Fibroblast of upper back skin (primary cell): ENCODE results near the gene LITAF.
A peak's percentile ranks its signal among the peaks of the same experiment; 100 is the strongest.

ENCODE experiments used
- DNase-seq: peaks from one replicate; pipeline ENCODE4 v3.0.0-alpha.2; 2013

LITAF gene

DNA sequence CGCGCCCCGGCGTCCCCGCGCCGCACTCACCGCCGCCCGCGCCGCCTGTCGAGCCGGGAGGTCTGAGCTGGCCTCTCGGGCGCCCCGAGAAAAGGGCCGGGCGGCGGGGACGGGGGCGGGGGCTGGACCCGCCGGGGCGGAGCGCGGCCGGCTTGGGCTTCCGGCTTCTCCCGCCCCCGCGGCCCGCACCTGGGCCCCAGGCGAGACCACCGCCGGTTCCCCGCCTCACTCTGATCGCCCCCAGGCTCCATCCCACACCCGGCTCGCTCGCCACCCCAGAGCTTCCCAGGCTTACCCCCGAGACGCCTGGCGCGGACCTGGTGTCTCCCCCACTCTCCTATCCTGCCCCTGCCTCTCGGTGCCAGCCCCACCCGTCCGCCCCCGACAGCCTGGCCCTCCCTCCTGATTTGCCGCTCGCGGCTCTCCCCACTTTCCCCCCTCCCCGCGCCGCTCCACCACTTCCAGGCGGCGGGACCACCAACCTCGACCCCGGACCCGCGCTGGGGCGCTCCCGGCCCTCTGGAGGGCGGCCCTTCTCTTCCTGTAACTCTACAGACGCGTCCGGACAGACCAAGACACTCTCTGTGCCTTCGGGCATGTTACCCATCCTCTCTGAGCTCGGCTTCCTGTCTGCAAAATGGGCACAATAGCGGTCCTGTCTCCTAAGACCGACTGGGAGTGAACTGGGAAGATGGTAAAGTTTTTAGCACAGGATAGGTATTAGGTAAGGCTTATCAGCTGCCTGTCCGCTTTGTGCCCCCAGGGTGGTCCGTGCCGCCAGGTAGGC lies at the start of gene LITAF:
Gene LITAF (minus strand): TSS at position 64 of the 787 bp plus-strand sequence. CDS start 30,189 bp downstream, outside the sequence.
- peak; percentile 37 for DNase-seq

- no peak for DNase-seq
Measured at GRCh38 chr16:11636172-11636721, 49.5 kb upstream of the LITAF start.

DNA sequence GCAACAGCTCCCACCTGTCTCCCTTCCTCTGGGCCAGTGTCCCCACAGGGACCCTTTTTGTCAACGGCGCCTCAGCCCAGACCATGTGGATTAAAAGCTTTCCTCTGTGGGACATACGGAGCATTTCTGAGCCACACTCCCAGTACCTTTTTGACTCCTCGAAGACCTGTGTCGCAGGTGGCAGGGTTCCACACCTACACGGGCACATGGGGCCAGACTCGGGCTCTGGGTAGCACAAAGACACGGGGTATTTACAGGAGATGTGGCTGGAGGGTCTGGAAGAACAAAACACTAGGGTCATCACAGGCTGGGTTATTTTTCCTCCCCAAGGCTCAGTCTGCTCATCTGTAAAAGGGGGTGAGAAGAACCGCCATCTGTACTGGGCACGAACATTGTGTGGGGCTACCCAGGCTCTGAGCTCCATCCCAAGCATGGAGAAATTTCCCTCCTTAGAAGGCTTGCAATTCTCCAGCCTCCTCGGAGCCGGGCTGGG lies 49.0 kb upstream of the LITAF start:
- DNase-seq = no peak

GRCh38 chr16:11635113-11635652 lies 48.5 kb upstream of the LITAF start:
- DNase-seq = no peak

DNA sequence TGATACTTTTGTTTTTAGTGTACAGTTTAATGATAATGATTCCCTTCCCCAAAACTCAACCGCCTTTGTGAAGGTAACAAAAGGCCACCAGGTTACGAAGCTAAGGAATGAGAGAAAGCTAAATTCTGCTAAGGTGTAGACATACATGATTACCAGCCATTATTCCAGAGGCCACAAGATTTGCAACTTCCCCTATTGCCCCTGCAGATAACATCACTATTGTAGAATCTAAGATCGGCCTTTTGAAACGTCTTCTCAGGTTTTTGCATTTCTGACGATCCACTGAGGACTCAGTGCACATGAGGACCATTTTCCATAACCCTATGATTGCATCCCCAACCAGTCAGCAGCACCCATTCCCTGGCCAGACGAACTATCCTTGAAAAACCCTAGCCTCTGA lies 47.6 kb upstream of the LITAF start:
- DNase-seq = no peak

DNA sequence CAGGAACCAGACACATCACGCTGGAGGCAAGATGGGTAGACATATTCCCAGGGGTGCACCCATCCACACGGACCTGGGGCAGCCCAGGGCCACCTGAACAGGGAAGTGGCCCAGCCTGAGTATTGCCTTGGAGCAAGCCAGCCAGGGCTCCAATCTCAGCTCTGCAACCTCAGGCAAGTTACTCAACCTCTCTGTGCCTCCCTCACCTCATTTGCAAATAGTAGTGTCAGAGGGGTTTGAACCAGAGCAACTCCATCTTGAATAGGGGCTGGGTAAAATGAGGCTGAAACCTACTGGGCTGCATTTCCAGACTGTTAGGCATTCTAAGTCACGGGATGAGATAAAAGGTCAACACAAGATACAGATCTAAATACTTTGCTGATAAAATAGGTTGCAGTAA lies 46.4 kb upstream of the LITAF start:
- DNase-seq = no peak

- DNase-seq = peak; percentile 68
Measured at GRCh38 chr16:11632455-11632939, 45.8 kb upstream of the LITAF start.

GRCh38 chr16:11631214-11631613 lies 44.5 kb upstream of the LITAF start:
- DNase-seq = no peak

GRCh38 chr16:11630768-11631056 lies 44.0 kb upstream of the LITAF start:
- DNase-seq = no peak

DNA sequence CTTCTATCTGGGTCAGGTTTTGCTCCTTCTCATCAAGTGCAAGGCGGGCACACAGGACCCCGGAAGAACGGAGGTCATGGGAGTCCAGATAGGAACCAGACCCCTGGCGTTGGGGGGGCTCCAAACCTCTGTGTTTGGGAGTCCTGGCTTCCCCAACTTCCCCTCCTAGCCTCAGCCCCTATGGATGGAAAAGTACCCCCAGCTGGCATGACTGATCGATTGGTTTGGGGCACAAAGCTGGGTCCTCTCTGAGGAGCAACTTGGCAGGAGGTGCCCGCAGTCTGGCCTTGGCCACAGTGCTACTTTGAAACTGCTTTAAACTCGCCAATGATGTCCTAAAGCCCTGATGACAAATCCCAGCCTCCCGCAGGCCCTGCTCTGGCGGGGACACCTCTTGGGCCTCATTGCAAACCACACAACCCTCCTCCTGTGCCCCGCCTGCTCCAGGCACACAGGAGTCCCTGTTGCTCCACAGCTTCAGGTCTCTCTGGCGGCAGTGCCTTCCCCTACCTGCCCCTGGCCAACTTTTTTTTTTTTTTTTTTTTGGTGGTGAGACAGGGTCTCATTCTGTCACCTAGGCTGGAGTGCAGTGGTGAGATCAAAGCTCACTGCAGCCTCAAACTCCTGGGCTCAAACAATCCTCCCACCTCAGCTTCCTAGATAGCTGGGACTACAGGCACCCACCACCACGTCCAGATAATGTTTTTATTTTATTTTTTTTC lies 43.5 kb upstream of the LITAF start:
- no peak for DNase-seq

GRCh38 chr16:11629071-11630030 lies 42.6 kb upstream of the LITAF start:
- peak; percentile 19 for DNase-seq

DNA sequence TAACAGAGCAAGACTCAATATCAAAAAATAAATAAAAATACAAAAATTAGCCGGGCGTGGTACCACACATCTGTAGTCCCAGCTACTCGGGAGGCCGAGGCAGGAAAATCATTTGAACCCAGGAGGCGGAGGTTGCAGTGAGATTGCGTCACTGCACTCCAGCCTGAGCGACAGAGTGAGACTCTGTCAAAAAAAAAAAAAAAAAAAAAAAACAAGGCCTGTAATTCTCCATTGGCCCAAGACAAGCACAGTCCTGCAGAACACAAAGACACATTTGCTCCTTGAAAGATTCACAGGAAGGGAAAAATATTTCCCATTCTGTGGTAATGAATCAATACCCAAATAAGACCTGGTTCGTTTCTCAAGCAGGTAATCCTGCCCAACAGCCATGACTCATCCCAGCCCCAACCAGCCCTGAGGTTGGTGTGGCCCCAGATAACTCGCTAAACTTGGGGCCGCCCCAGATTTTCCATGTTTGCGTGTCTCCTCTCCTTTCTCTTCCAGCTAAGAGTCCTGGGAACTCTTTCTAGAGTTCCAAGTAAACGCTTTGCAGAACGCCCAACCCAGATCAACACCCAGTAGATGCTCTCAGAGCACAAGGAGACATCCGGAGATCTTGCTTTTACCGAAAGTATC lies 41.2 kb upstream of the LITAF start:
- DNase-seq = peak; percentile 80

- DNase-seq = no peak
Measured at GRCh38 chr16:11627292-11627663, 40.6 kb upstream of the LITAF start.

DNA sequence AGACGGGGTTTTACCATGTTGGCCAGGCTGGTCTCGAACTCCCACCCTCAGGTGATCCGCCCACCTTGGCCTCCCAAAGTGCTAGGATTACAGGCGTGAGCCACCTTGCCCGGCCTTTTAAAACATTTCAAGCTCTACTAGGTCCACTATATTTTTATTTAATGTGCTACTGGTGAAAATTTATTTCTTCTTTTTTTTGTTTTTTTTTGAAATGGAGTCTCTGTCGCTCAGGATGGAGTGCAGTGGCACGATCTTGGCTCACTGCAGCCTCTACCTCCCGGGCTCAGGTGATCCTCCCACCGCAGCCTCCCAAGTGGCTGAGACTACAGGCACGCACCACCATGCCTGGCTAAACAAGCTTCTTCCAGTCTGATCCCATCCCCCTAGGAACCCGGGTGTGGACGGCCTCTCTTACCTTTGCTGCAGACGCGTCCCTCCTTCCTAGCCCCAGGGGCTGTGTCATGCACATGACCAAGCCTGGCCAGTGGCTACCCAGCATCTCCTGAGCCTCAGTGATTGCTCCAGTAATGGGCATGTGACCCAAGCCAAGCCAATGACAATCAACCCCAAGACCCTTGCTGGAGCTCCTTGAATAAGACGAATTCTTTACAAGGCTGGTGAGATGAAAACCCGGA lies 40.1 kb upstream of the LITAF start:
- DNase-seq = no peak

- no peak for DNase-seq
Measured at GRCh38 chr16:11625769-11626168, 39.0 kb upstream of the LITAF start.

GRCh38 chr16:11624636-11625607 lies 38.2 kb upstream of the LITAF start:
- no peak for DNase-seq

GRCh38 chr16:11624205-11624604 lies 37.5 kb upstream of the LITAF start:
- no peak for DNase-seq

DNA sequence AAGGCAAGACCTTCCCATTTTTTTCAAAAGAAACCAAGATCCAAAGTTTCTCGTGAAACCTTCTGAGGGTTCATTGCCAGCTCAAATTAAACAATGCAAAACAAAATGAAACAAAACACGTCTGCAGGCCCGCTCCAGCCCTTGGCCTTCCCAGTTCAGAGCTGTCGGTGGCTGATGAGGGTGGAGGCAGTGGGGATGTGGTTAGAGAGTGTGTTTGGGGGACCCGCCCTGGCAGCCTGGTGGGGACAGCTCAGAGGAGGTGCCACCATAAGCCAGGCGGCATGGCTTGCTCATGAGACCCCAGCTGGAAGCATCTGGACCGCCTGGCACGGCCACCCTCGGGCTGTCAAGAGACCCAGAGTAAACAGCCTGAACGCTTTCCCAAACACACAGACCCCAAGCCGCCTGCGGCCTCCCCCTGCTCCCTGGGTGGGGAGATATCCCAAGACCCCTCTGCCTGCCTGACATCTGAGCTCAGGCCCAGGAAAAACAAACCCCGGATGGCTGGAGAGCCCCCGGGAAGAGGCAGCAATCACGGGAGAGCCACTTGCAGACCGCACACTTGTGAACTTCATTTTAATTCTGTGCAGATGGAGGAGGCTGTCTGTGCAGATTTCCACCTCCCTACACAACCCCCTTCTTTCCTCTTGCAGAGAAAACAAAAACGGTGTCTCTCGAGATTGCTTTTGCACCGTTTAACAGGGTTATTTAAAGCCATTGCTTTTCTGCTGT lies 35.4 kb upstream of the LITAF start:
- DNase-seq = no peak

- no peak for DNase-seq
Measured at GRCh38 chr16:11621539-11621919, 34.8 kb upstream of the LITAF start.
